ENCODE data around the gene YTHDF2.

YTHDF2 gene

DNA sequence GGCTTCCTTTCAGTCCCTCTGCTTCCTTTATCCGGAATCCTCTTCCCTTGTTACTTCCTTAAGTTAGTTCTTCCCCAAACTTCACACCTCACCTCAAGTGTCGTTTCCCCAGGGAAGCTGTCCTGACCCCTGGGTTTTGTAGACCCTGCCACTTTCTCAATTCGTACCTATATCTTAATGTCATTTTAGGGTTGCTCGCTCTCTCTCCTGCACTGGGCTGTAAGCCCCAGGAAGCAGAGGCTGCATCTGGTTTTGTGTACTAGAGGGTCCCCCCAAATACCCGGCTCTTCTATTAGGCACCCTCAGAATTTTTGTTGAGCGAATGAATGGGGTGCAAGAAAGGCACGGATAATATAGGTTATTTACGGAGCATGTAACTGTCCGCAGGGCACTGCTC, 74.6 kb downstream of the YTHDF2 start:
- no peaks in the 10 kb centered on the region for H3K36me3 ChIP-seq (ENCODE audit: control insufficient read depth, insufficient read depth, low read length)
- H3K9me3 ChIP-seq (ENCODE audit: control insufficient read depth, low read length) = no peaks in the 10 kb centered on the region
- peaks cover 60% of the 10 kb centered on the region for H3K27me3 ChIP-seq (ENCODE audit: control insufficient read depth, insufficient read depth, low read length)
- H3K9ac ChIP-seq (ENCODE audit: low read length) = no peak overlapping the region
- no peak overlapping the region for H3K4me3 ChIP-seq (ENCODE audit: low read length)
- H3K4me1 ChIP-seq (ENCODE audit: control insufficient read depth, insufficient read depth, low read length) = no peaks in the 10 kb centered on the region

GRCh38 chr1:28811766-28812668, 75.3 kb downstream of the YTHDF2 start, which contains the start of gene OPRD1:
OPRD1 (plus strand) TSS chr1:28812170; CDS start chr1:28812384, 214 bp downstream.
- Histone ChIP-seq H3K9me3 (ENCODE audit: control insufficient read depth, low read length) (no peaks in the 10 kb centered on the region), H3K4me3 (ENCODE audit: low read length) (no peak within 1 kb of the TSS), H3K27me3 (ENCODE audit: control insufficient read depth, insufficient read depth, low read length) (peaks cover 63% of the 10 kb centered on the region), H3K36me3 (ENCODE audit: control insufficient read depth, insufficient read depth, low read length) (no peaks in the 10 kb centered on the region), H3K9ac (ENCODE audit: low read length) (no peak within 1 kb of the TSS), H3K4me1 (ENCODE audit: control insufficient read depth, insufficient read depth, low read length) (no peaks in the 10 kb centered on the region)

DNA sequence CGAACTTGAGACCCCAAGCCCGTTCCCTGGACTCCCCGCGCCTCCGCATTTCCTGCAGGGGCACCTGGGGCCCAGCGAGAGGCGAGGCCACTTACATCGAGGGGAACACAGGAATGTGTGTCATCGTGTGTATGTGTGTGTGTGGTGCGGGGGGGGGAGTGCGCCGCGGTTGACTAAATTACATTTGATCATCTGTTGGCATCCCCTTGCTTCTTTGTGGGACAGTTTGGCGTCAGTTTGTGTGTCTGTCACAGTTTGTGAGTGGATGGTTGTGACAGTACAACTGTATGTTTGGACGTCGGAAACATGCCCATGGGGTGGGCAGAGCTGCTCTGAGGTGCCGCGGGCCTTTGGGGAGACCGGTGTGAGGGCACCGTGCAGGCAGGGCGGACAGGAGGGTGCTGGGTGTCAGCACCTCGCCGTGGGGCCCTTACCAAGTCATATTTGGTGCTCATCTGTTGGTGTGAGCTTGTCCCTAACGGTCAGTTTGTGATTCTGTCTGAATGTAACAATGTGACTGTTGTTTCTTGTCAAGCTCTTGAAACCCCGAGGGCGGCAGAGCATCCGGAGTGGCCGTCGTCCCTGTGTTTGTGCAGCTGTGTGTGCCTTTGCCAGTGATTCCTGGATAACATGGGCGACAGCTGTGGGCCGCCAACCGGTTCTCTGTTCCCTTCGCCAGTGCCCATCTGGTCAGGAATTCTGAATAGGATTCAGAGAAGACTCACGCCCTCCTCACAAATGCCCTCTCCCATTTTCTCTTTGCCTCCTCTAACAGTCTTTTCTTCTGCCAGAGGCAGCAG, 76.1 kb downstream of the YTHDF2 start:
- H3K27me3 ChIP-seq (ENCODE audit: control insufficient read depth, insufficient read depth, low read length) = peaks cover 66% of the 10 kb centered on the region
- no peaks in the 10 kb centered on the region for H3K9me3 ChIP-seq (ENCODE audit: control insufficient read depth, low read length)
- H3K9ac ChIP-seq (ENCODE audit: low read length) = no peak overlapping the region
- H3K4me3 ChIP-seq (ENCODE audit: low read length) = no peak overlapping the region
- H3K36me3 ChIP-seq (ENCODE audit: control insufficient read depth, insufficient read depth, low read length) = no peaks in the 10 kb centered on the region
- H3K4me1 ChIP-seq (ENCODE audit: control insufficient read depth, insufficient read depth, low read length) = no peaks in the 10 kb centered on the region

DNA sequence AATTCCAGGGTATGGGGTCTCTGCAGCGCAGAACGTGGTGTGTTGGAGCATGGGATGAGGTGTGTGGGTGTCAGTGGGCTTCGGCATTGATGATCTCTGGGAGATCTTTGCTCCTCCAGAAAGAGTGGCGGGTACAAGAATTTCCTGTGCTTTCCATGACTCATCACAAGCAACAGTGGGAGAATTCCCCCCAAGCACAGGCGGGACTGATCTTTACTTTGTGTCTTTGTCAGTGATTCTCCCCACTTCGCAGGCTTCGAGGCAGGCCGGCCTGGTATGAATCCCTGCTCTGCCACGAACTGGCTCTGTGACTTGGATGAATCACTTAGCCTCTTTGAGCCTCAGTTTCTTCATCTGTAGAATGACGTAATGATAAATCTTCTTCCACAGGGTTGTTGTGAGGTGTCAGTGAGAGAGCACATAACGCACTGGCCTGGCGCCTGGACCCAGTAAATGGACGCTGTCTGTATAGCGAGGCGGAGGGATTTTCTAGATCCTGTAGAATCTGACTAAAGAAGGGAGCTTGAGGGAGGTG, 77.3 kb downstream of the YTHDF2 start:
- H3K4me3 ChIP-seq (ENCODE audit: low read length) = no peak overlapping the region
- H3K36me3 ChIP-seq (ENCODE audit: control insufficient read depth, insufficient read depth, low read length) = no peaks in the 10 kb centered on the region
- H3K27me3 ChIP-seq (ENCODE audit: control insufficient read depth, insufficient read depth, low read length) = peaks cover 66% of the 10 kb centered on the region
- no peak overlapping the region for H3K9ac ChIP-seq (ENCODE audit: low read length)
- no peaks in the 10 kb centered on the region for H3K9me3 ChIP-seq (ENCODE audit: control insufficient read depth, low read length)
- no peaks in the 10 kb centered on the region for H3K4me1 ChIP-seq (ENCODE audit: control insufficient read depth, insufficient read depth, low read length)

DNA sequence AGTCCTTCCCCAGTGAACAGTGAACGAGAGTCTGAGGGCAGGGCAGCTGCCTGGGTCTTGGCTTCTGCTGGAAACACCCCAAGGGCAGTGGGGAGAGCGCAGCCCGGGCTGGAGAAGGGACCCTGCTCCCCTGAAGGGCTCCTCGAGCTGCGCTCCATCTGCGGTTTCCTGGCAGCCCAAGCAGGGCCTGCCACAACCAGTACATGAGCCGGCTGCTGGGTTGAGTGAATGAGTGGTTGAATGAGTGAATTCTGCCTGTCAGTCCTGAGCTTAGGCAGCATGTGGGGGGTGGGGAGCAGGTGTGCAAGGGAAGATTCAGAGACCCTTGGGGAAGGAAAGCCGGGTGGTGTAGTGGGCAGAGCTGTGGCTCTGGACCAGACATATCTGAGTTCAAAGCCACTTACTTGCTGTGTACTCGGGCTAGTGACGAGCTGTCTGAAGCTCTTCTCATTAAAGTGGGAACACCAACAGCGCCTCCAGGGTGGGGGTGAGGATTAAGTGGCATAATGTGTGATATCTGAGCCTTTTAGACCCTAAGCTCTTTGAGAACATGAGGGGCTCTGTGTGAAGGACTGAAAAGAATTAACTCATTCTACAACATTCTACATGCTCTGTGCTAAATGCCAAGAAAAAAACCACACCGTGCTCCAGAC, 78.9 kb downstream of the YTHDF2 start:
- Histone ChIP-seq H3K9me3 (ENCODE audit: control insufficient read depth, low read length) (no peaks in the 10 kb centered on the region), H3K4me3 (ENCODE audit: low read length) (no peak overlapping the region), H3K9ac (ENCODE audit: low read length) (no peak overlapping the region), H3K4me1 (ENCODE audit: control insufficient read depth, insufficient read depth, low read length) (no peaks in the 10 kb centered on the region), H3K36me3 (ENCODE audit: control insufficient read depth, insufficient read depth, low read length) (no peaks in the 10 kb centered on the region), H3K27me3 (ENCODE audit: control insufficient read depth, insufficient read depth, low read length) (peaks cover 57% of the 10 kb centered on the region)

GRCh38 chr1:28817133-28817532, 80.4 kb downstream of the YTHDF2 start:
- no peaks in the 10 kb centered on the region for H3K36me3 ChIP-seq (ENCODE audit: control insufficient read depth, insufficient read depth, low read length)
- H3K27me3 ChIP-seq (ENCODE audit: control insufficient read depth, insufficient read depth, low read length) = peaks cover 44% of the 10 kb centered on the region
- H3K9ac ChIP-seq (ENCODE audit: low read length) = no peak overlapping the region
- no peaks in the 10 kb centered on the region for H3K9me3 ChIP-seq (ENCODE audit: control insufficient read depth, low read length)
- no peaks in the 10 kb centered on the region for H3K4me1 ChIP-seq (ENCODE audit: control insufficient read depth, insufficient read depth, low read length)
- H3K4me3 ChIP-seq (ENCODE audit: low read length) = no peak overlapping the region

DNA sequence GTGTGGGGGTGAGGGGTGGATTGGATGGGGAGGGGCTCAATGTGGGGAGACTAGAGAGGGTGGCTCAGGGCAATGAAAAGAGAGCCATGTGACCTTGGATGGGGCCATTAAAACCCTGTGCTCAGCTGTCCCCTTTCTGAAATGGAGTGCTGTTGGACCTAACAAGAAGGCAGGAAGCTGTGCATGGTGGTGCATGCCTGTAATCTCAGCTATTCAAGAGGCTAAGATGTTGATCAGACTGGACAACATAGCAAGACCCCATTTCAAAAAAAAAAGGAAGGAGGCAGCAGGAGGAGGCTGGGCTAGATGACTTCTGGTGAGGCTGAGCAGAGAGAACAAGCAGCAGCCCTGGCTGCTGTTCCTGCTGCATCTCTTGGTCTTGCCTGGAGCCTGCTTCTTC, 82.3 kb downstream of the YTHDF2 start:
- Histone ChIP-seq H3K9me3 (ENCODE audit: control insufficient read depth, low read length) (no peaks in the 10 kb centered on the region), H3K36me3 (ENCODE audit: control insufficient read depth, insufficient read depth, low read length) (no peaks in the 10 kb centered on the region), H3K9ac (ENCODE audit: low read length) (no peak overlapping the region), H3K27me3 (ENCODE audit: control insufficient read depth, insufficient read depth, low read length) (peaks cover 26% of the 10 kb centered on the region), H3K4me1 (ENCODE audit: control insufficient read depth, insufficient read depth, low read length) (no peaks in the 10 kb centered on the region), H3K4me3 (ENCODE audit: low read length) (no peak overlapping the region)

Data from mucosa of stomach (tissue), 1 donor.